ENCODE results near the gene GGCX. TPM values are rescaled to one million over a fixed set of nuclear protein-coding genes. Genes with fewer than 3 reads are reported as not detected.

Gene GGCX
- total RNA-seq, 2 donors from 2014 or later: 74.5 to 89.5 TPM

- Mint-ChIP-seq H3K4me1 (peaks cover 29% of the 10 kb centered on the region), H3K27ac (no peak overlapping the region), H3K9me3 (no peaks in the 10 kb centered on the region), H3K36me3 (ENCODE audit: low read depth) (peaks cover under 1% of the 10 kb centered on the region), H3K4me3 (no peak overlapping the region), H3K27me3 (ENCODE audit: insufficient read depth) (no peaks in the 10 kb centered on the region)
- Histone ChIP-seq H3K36me3 (ENCODE audit: control insufficient read depth, insufficient read depth, low read length) (peaks cover 6% of the 10 kb centered on the region), H3K4me1 (ENCODE audit: control insufficient read depth, insufficient read depth, low read length) (peaks cover 3% of the 10 kb centered on the region), H3K9me3 (ENCODE audit: control insufficient read depth, low read length) (no peaks in the 10 kb centered on the region), H3K27me3 (ENCODE audit: control insufficient read depth, insufficient read depth, low read length, poor library complexity, severe bottlenecking) (no peaks in the 10 kb centered on the region), H3K9ac (ENCODE audit: extremely low read depth, low read length, poor library complexity, severe bottlenecking) (no peak overlapping the region), H3K4me3 (ENCODE audit: low read length) (no peak overlapping the region), H3K27ac (ENCODE audit: low read depth, low read length) (no peak overlapping the region)
- TF ChIP-seq CTCF (conservative IDR thresholded peaks at IDR 0.05): no peak
- DNase-seq: no peak
- WGBS, 2 experiments (ENCODE audit: insufficient coverage in 1 of 2, insufficient read length in 1 of 2): 89 to 90% methylated on average over 12 of the region's 12 CpGs
Observed at GRCh38 chr2:85591563-85591962, 30.3 kb upstream of the GGCX start.

GRCh38 chr2:85590950-85591349 lies 29.7 kb upstream of the GGCX start:
- H3K27ac ChIP-seq (ENCODE audit: low read depth, low read length): no peak overlapping the region
- H3K4me3 Mint-ChIP-seq: no peak overlapping the region
- 94% methylated on average over 2 of the region's 2 CpGs for WGBS, 2 experiments (ENCODE audit: insufficient coverage in 1 of 2, insufficient read length in 1 of 2)

GRCh38 chr2:85589982-85590791 lies 28.9 kb upstream of the GGCX start:
- no peak overlapping the region for H3K27ac ChIP-seq (ENCODE audit: low read depth, low read length)
- WGBS, 2 experiments (ENCODE audit: insufficient coverage in 1 of 2, insufficient read length in 1 of 2): 73 to 76% methylated on average over 6 to 7 of the region's 7 CpGs
- no peak for TF ChIP-seq CTCF (conservative IDR thresholded peaks at IDR 0.05)
- peaks cover 7% of the 10 kb centered on the region for H3K36me3 ChIP-seq (ENCODE audit: control insufficient read depth, insufficient read depth, low read length)
- Mint-ChIP-seq H3K27ac (peak overlapping the region; percentile 89), H3K4me3 (no peak overlapping the region), H3K36me3 (ENCODE audit: low read depth) (no peaks in the 10 kb centered on the region), H3K27me3 (ENCODE audit: insufficient read depth) (no peaks in the 10 kb centered on the region), H3K4me1 (peaks cover 25% of the 10 kb centered on the region), H3K9me3 (no peaks in the 10 kb centered on the region)
- H3K9ac ChIP-seq (ENCODE audit: extremely low read depth, low read length, poor library complexity, severe bottlenecking): no peak overlapping the region
- no peaks in the 10 kb centered on the region for H3K9me3 ChIP-seq (ENCODE audit: control insufficient read depth, low read length)
- no peak for DNase-seq
- peaks cover 3% of the 10 kb centered on the region for H3K4me1 ChIP-seq (ENCODE audit: control insufficient read depth, insufficient read depth, low read length)
- H3K4me3 ChIP-seq (ENCODE audit: low read length): no peak overlapping the region
- no peaks in the 10 kb centered on the region for H3K27me3 ChIP-seq (ENCODE audit: control insufficient read depth, insufficient read depth, low read length, poor library complexity, severe bottlenecking)

More at GRCh38 chr2:85590950-85591349, 29.7 kb upstream of the GGCX start:
- no peaks in the 10 kb centered on the region for H3K9me3 ChIP-seq (ENCODE audit: control insufficient read depth, low read length)
- no peaks in the 10 kb centered on the region for H3K9me3 Mint-ChIP-seq
- peaks cover 27% of the 10 kb centered on the region for H3K4me1 Mint-ChIP-seq
- no peaks in the 10 kb centered on the region for H3K27me3 ChIP-seq (ENCODE audit: control insufficient read depth, insufficient read depth, low read length, poor library complexity, severe bottlenecking)
- H3K27ac Mint-ChIP-seq: peak overlapping the region; percentile 89
- peaks cover 5% of the 10 kb centered on the region for H3K36me3 ChIP-seq (ENCODE audit: control insufficient read depth, insufficient read depth, low read length)
- H3K9ac ChIP-seq (ENCODE audit: extremely low read depth, low read length, poor library complexity, severe bottlenecking): no peak overlapping the region
- H3K27me3 Mint-ChIP-seq (ENCODE audit: insufficient read depth): no peaks in the 10 kb centered on the region
- no peak for DNase-seq
- peaks cover 3% of the 10 kb centered on the region for H3K4me1 ChIP-seq (ENCODE audit: control insufficient read depth, insufficient read depth, low read length)
- no peak overlapping the region for H3K4me3 ChIP-seq (ENCODE audit: low read length)
- TF ChIP-seq CTCF (conservative IDR thresholded peaks at IDR 0.05): no peak
- no peaks in the 10 kb centered on the region for H3K36me3 Mint-ChIP-seq (ENCODE audit: low read depth)
